HEK293 (cell line): ENCODE results near the gene BLOC1S1.

Source experiments
- KLF16 ChIP-seq: fragments of 450-650 bp; formaldehyde crosslinking; IDR thresholded peaks from 2 replicates; pipeline ENCODE4 v1.5.1; 2017; ENCODE audit warnings: missing biosample characterization, missing genetic modification characterization
- REPIN1 ChIP-seq: fragments of 450-650 bp; formaldehyde crosslinking; IDR thresholded peaks from 2 replicates; pipeline ENCODE4 v1.5.1; 2017; ENCODE audit warnings: missing biosample characterization, missing genetic modification characterization, low read depth
- ZNF211 ChIP-seq: fragments of 450-650 bp; formaldehyde crosslinking; IDR thresholded peaks from 2 replicates; pipeline ENCODE4 v1.5.1; 2016; ENCODE audit warnings: low read depth, missing biosample characterization, missing genetic modification characterization
- ZNF274 ChIP-seq, 2 experiments: fragments of 200-500 bp in 1 of 2; fragments of 450-650 bp in 1 of 2; sonication (Bioruptor generic) in 1 of 2; formaldehyde crosslinking in 1 of 2; IDR thresholded peaks; 2 replicates each; pipeline versions ENCODE4 v1.5.1 to v1.6.1; 2014 to 2016; ENCODE audit warnings: borderline replicate concordance in 1 of 2, inconsistent platforms in 1 of 2, low read length in 1 of 2, missing biosample characterization in 1 of 2, missing genetic modification characterization in 1 of 2
- TF ChIP-seq, protein P1 (sequence below): fragments of 450-650 bp; formaldehyde crosslinking; conservative IDR thresholded peaks from 2 replicates; pipeline ENCODE4 v1.5.1; 2016; ENCODE audit warnings: low read depth, missing biosample characterization, missing genetic modification characterization
- TF ChIP-seq, protein P2 (sequence below): fragments of 450-650 bp; formaldehyde crosslinking; IDR thresholded peaks from 2 replicates; pipeline ENCODE4 v1.5.1; 2016; ENCODE audit warnings: missing biosample characterization, missing genetic modification characterization
- TF ChIP-seq, protein P3 (sequence below): fragments of 450-650 bp; formaldehyde crosslinking; IDR thresholded peaks from 2 replicates; pipeline ENCODE4 v1.5.1; 2016; ENCODE audit warnings: missing biosample characterization, missing genetic modification characterization

DNA sequence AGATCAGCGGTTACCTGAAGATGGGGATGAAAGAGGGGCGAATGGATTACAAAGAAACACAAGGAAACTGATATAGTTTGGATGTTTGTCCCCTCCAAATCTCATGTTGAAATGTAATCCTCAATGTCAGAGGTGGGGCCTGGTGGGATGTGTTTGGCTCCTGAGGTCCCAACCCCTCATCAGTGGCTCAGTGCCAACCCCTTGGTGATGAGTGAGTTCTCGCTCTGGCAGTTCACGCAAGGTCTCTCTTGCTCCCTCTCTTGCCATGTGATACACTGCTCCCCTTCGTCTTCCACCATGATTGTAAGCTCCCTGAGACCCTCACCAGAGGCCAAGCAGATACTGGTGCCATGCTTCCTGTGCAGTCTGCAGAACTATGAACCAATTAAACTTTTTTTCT, 36.2 kb upstream of the BLOC1S1 start:
- TF ChIP-seq ZNF274 (IDR thresholded peaks at IDR 0.05; ENCODE audit: low read length) (no peak), ZNF274 (tag by site-specific recombination; IDR thresholded peaks at IDR 0.05; ENCODE audit: borderline replicate concordance) (no peak), ZNF211 (tag by site-specific recombination) (no peak), REPIN1 (tag by site-specific recombination) (no peak), KLF16 (tag by site-specific recombination) (no peak)
- TF ChIP-seq, protein P1, sequence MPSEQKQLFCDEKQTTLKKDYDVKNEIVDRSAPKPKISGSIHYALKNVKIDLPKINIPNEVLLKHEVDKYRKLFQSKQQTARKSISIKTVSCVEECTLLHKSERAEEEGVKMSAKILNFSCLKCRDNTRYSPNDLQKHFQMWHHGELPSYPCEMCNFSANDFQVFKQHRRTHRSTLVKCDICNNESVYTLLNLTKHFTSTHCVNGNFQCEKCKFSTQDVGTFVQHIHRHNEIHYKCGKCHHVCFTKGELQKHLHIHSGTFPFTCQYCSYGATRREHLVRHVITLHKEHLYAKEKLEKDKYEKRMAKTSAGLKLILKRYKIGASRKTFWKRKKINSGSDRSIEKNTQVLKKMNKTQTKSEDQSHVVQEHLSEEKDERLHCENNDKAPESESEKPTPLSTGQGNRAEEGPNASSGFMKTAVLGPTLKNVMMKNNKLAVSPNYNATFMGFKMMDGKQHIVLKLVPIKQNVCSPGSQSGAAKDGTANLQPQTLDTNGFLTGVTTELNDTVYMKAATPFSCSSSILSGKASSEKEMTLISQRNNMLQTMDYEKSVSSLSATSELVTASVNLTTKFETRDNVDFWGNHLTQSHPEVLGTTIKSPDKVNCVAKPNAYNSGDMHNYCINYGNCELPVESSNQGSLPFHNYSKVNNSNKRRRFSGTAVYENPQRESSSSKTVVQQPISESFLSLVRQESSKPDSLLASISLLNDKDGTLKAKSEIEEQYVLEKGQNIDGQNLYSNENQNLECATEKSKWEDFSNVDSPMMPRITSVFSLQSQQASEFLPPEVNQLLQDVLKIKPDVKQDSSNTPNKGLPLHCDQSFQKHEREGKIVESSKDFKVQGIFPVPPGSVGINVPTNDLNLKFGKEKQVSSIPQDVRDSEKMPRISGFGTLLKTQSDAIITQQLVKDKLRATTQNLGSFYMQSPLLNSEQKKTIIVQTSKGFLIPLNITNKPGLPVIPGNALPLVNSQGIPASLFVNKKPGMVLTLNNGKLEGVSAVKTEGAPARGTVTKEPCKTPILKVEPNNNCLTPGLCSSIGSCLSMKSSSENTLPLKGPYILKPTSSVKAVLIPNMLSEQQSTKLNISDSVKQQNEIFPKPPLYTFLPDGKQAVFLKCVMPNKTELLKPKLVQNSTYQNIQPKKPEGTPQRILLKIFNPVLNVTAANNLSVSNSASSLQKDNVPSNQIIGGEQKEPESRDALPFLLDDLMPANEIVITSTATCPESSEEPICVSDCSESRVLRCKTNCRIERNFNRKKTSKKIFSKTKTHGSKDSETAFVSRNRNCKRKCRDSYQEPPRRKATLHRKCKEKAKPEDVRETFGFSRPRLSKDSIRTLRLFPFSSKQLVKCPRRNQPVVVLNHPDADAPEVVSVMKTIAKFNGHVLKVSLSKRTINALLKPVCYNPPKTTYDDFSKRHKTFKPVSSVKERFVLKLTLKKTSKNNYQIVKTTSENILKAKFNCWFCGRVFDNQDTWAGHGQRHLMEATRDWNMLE (tag by site-specific recombination), result no peak
- TF ChIP-seq, protein P2, sequence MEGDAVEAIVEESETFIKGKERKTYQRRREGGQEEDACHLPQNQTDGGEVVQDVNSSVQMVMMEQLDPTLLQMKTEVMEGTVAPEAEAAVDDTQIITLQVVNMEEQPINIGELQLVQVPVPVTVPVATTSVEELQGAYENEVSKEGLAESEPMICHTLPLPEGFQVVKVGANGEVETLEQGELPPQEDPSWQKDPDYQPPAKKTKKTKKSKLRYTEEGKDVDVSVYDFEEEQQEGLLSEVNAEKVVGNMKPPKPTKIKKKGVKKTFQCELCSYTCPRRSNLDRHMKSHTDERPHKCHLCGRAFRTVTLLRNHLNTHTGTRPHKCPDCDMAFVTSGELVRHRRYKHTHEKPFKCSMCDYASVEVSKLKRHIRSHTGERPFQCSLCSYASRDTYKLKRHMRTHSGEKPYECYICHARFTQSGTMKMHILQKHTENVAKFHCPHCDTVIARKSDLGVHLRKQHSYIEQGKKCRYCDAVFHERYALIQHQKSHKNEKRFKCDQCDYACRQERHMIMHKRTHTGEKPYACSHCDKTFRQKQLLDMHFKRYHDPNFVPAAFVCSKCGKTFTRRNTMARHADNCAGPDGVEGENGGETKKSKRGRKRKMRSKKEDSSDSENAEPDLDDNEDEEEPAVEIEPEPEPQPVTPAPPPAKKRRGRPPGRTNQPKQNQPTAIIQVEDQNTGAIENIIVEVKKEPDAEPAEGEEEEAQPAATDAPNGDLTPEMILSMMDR (tag by site-specific recombination), result no peak
- TF ChIP-seq, protein P3, sequence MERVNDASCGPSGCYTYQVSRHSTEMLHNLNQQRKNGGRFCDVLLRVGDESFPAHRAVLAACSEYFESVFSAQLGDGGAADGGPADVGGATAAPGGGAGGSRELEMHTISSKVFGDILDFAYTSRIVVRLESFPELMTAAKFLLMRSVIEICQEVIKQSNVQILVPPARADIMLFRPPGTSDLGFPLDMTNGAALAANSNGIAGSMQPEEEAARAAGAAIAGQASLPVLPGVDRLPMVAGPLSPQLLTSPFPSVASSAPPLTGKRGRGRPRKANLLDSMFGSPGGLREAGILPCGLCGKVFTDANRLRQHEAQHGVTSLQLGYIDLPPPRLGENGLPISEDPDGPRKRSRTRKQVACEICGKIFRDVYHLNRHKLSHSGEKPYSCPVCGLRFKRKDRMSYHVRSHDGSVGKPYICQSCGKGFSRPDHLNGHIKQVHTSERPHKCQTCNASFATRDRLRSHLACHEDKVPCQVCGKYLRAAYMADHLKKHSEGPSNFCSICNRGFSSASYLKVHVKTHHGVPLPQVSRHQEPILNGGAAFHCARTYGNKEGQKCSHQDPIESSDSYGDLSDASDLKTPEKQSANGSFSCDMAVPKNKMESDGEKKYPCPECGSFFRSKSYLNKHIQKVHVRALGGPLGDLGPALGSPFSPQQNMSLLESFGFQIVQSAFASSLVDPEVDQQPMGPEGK (tag by site-specific recombination), result no peak
